HG03520 (cell line): ENCODE results near the gene CACFD1.

Experiments used
- ATAC-seq: cut with Tn5 transposase; IDR thresholded peaks from one replicate; pipeline ENCODE4 v1.9.1; 2021; ENCODE audit warnings: mild to moderate bottlenecking, moderate library complexity; ENCODE audit not compliant: unreplicated experiment

CACFD1 gene

GRCh38 chr9:133459476-133460404 is at the start of gene CACFD1:
Gene CACFD1, plus strand, starts transcription at chr9:133459978. Its CDS starts 89 bp downstream, at chr9:133460067.
- ATAC-seq: peak; percentile 68

- no peak for ATAC-seq
Observed at GRCh38 chr9:133415170-133415569, 44.6 kb upstream of the CACFD1 start.

DNA sequence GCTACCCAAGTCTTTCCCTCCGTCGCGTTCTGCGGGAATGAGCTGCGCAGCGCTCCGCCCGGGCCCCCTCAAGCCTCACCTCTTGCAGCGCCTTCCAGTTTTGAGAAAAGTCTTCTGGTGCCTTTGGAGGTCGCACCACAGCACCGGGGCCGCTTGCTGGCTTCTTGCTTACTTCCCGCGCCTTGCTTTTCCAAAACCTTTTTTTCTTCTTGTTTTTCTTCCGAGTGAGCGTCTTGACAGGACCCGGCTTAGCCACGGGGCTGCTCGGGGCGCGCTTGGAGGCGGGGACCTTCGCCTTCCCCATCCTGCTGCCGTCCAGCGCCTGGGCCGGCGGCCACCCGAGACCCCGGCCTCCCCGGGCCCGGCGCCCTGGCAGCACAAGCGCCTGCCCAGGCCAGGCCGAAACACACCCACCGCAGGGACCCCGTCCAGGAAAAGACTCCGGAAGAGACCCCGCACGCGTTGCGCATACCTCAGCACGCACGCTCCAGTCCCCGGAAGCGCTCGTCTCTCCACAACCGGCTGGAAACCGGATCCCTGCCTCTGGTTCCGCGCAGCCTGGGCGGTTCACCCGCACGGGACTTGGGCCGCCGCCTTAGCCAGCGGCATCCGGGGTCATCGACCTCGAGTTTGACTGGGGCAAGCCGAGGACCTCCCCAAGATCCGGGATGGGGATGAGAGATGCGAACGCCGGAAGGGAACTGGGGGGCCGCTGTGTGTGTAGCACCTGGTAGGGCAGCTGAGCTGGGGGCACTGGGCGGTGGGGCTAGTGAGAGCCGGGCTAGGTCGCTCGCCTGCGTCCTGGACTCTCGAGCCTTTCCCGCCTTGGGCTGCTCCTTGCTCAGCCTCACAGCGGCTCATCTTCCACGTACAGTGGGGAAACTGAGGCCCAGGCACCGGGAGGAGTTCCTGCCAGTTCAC is 42.0 kb upstream of the CACFD1 start, which contains the start of gene REXO4:
Gene REXO4, minus strand, starts transcription at position 470 of the 921 bp plus-strand sequence. Its CDS starts 166 bp downstream, at position 304.
- ATAC-seq: peak; percentile 64

GRCh38 chr9:133419005-133419404 is 40.8 kb upstream of the CACFD1 start:
- ATAC-seq: no peak

GRCh38 chr9:133420392-133420827 is 39.4 kb upstream of the CACFD1 start:
- no peak for ATAC-seq

GRCh38 chr9:133421615-133422542 is 37.9 kb upstream of the CACFD1 start, which contains the start of gene ADAMTS13:
Gene ADAMTS13, plus strand, starts transcription at chr9:133422367. Its CDS starts 77 bp downstream, at chr9:133422444.
- ATAC-seq: no peak

GRCh38 chr9:133423216-133423615 is 36.6 kb upstream of the CACFD1 start:
- ATAC-seq: no peak

GRCh38 chr9:133424187-133424586 is 35.6 kb upstream of the CACFD1 start:
- no peak for ATAC-seq

- ATAC-seq: no peak
Observed at GRCh38 chr9:133425049-133425632, 34.6 kb upstream of the CACFD1 start.

DNA sequence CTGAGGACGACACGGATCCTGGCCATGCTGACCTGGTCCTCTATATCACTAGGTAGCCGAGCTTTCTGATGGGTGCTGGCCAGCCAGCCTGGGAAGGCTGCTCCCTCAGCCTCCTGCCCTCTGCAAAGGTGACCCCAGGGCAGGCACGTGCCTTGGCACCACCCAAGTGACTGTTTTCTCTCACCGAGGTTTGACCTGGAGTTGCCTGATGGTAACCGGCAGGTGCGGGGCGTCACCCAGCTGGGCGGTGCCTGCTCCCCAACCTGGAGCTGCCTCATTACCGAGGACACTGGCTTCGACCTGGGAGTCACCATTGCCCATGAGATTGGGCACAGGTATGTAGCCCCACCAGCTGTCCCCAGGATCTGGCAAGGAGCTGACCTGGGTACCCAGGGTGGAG is 33.8 kb upstream of the CACFD1 start:
- no peak for ATAC-seq

- no peak for ATAC-seq
Observed at GRCh38 chr9:133427658-133428348, 32.0 kb upstream of the CACFD1 start.

- no peak for ATAC-seq
Observed at GRCh38 chr9:133428617-133429101, 31.1 kb upstream of the CACFD1 start.

DNA sequence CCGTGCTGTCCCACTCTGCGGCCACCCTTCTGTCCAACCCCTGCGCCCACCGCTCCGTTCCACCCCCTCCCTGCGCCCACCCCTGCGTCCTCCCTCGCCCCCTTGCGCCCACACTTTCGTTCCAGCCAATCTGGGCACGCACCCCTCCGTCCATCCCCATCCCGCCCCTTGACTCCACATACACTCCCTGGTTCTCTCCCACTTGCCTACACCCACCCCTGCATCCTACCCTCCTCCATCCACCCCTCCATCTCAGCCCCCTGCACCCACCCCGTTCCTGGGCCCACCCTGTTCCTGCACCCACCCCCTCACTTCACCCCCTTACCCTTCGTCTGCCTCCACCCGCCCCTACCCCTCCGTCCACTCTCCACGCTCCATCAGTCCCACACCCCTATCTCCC is 30.6 kb upstream of the CACFD1 start:
- no peak for ATAC-seq

- ATAC-seq: no peak
Observed at GRCh38 chr9:133429641-133430161, 30.1 kb upstream of the CACFD1 start.

DNA sequence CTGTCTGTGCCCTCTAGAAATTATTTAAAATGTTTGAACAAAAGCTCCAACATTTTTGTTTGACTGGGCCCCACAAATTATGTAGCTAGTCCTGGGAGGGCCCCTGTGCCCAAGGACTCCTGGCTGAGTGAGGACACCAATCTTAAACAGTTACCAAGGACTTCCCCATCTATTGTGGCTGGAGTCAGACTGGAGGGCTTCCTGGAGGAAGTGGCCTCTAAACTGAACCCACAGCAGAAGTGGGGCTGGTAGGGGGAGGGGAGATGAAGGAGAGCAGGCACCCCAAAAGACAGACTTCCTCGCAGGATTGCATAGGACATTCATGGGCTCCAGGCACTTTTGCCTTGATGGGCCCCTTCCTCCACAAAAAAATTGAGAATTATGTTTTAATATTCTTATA is 29.5 kb upstream of the CACFD1 start:
- ATAC-seq: no peak

- ATAC-seq: no peak
Observed at GRCh38 chr9:133433351-133433843, 26.4 kb upstream of the CACFD1 start.

GRCh38 chr9:133436681-133437080 is 23.1 kb upstream of the CACFD1 start:
- no peak for ATAC-seq

DNA sequence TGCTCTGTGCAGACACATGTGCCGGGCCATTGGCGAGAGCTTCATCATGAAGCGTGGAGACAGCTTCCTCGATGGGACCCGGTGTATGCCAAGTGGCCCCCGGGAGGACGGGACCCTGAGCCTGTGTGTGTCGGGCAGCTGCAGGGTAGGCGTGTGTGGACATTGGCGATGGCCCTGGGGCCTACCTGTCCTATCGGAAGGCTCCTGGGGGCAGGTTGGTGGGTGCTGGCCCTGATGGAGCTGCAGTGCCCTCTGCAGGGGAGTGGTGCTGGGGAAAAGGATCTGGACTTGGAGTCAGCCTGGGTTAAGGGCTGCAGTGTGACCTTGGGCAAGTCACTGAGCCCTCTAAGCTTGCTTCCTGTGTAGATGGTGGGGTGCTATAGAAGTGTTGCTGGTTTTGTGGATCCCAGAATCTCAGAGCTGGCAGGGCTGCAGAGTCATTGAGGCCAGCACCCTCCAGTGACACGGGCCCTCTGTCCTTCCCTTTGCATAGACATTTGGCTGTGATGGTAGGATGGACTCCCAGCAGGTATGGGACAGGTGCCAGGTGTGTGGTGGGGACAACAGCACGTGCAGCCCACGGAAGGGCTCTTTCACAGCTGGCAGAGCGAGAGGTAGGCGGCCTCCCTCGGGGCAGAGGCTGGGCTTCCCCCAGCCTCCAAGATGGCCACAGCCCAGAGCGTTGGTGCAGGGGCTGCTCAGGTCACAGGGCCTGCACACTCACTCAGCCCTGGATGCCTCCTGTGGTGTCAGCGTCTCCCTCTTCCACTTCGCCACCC is 21.8 kb upstream of the CACFD1 start:
- no peak for ATAC-seq
